ENCODE measurements around the gene GLI3. TPM values are rescaled to one million over a fixed set of nuclear protein-coding genes. Genes with fewer than 3 reads are reported as not detected.

Gene GLI3
- total RNA-seq, 1 experiment from 2014 or later, result 45.0 TPM

GRCh38 chr7:42093349-42093905, 143.6 kb downstream of the GLI3 start:
- Histone ChIP-seq H2BK20ac (ENCODE audit: low read depth, low read length, poor library complexity, severe bottlenecking) (no peak overlapping the region), H3K9me3 (ENCODE audit: control insufficient read depth, low read depth, low read length) (no peaks in the 10 kb centered on the region), H2BK15ac (ENCODE audit: low read depth, low read length) (no peak overlapping the region), H3K23me2 (ENCODE audit: insufficient read length, low read depth, low read length, poor library complexity, severe bottlenecking) (no peaks in the 10 kb centered on the region), H3T11ph (ENCODE audit: low read length) (no peak overlapping the region), H3K79me1 (ENCODE audit: insufficient read depth, low read depth, low read length, poor library complexity, severe bottlenecking) (no peaks in the 10 kb centered on the region), H4K91ac (ENCODE audit: insufficient read length, low read depth, low read length) (no peak overlapping the region), H3K4me1 (ENCODE audit: insufficient read depth, low read length) (peaks cover 7% of the 10 kb centered on the region; the same call in 1 of the 2 replicates), H3K56ac (ENCODE audit: insufficient read length, low read depth, low read length) (no peak overlapping the region), H3K23ac (ENCODE audit: insufficient read length, low read depth, low read length) (no peak overlapping the region), H2AFZ (ENCODE audit: low read length) (no peak overlapping the region), H3K14ac (ENCODE audit: insufficient read depth, low read length) (no peak overlapping the region), H2BK12ac (ENCODE audit: insufficient read length, low read depth, low read length) (no peak overlapping the region), H2AK5ac (ENCODE audit: insufficient read length, low read length) (no peak overlapping the region), H3K27me3 (ENCODE audit: insufficient read depth, low read length) (peaks cover 69% of the 10 kb centered on the region), H3K4ac (ENCODE audit: low read depth, low read length) (no peak overlapping the region), H2BK120ac (ENCODE audit: low read depth, low read length, poor library complexity, severe bottlenecking) (no peak overlapping the region), H3K27ac (ENCODE audit: insufficient read length, low read depth, low read length) (no peak overlapping the region), H2BK5ac (ENCODE audit: insufficient read length, low read length) (no peak overlapping the region), H4K20me1 (ENCODE audit: control insufficient read depth, insufficient read depth, insufficient read length) (no peaks in the 10 kb centered on the region), H4K5ac (ENCODE audit: insufficient read length, low read depth, low read length) (no peak overlapping the region), H3K4me2 (ENCODE audit: insufficient read depth, insufficient read length, low read length) (no peak overlapping the region), H4K8ac (replicated peaks; ENCODE audit: insufficient read length, low read depth, low read length) (no peak overlapping the region), H3K18ac (ENCODE audit: insufficient read length, low read depth, low read length) (no peak overlapping the region), H3K9ac (ENCODE audit: extremely low read depth, insufficient read length, low read length) (no peak overlapping the region), H3K79me2 (ENCODE audit: insufficient read depth, low read length) (no peaks in the 10 kb centered on the region)
- TF ChIP-seq CTCF (conservative IDR thresholded peaks at IDR 0.05), result no peak
- peaks cover 59% of the 10 kb centered on the region in 2 experiments for H3K4me1 Mint-ChIP-seq
- no peak overlapping the region for H3K4me3 Mint-ChIP-seq
- no peak overlapping the region for H3K27ac Mint-ChIP-seq
- peaks cover 73% of the 10 kb centered on the region for H3K27me3 Mint-ChIP-seq (ENCODE audit: low read depth)
- no CpG with 5 or more reads among the region's 2 CpGs for WGBS (ENCODE audit: extremely low coverage, insufficient read length, low lambda C conversion rate)
- H3K36me3 Mint-ChIP-seq (ENCODE audit: insufficient read depth in 1 of 3, low read depth in 3 of 3), result peaks cover 9 to 13% (median 10%) of the 10 kb centered on the region in 3 experiments
- peaks cover 2 to 8% of the 10 kb centered on the region in 2 experiments; a peak in 4 of 5 replicates for H3K9me3 Mint-ChIP-seq
- no peak for DNase-seq
